NOMO-1 treated with DMSO at 0.1 percent for 48 hours (cell line): ENCODE data around the gene RNF44.
"Not testable (repeated sequence)": the region's sequence is repeated elsewhere in the genome, so short reads cannot be mapped to it uniquely, and the experiment has no call there.

Source experiments
- DNase-seq: peaks from one replicate; lab custom pipeline; 2025; ENCODE audit not compliant: unreplicated experiment; lab: John Stamatoyannopoulos, UW

The RNF44 gene

GRCh38 chr5:176552332-176552869 lies 15.2 kb upstream of the RNF44 start:
- no peak for DNase-seq

GRCh38 chr5:176550937-176551336 lies 13.7 kb upstream of the RNF44 start:
- DNase-seq: not testable (repeated sequence)

- DNase-seq: peak; percentile 40
Measured at GRCh38 chr5:176550275-176550831, 13.2 kb upstream of the RNF44 start.

GRCh38 chr5:176549871-176550270 lies 12.7 kb upstream of the RNF44 start:
- DNase-seq: no peak

GRCh38 chr5:176548967-176549444 lies 11.8 kb upstream of the RNF44 start, which contains the start of gene CDHR2:
Gene CDHR2 (plus strand): TSS chr5:176549342. CDS start chr5:176565353, 16,011 bp downstream.
- no peak for DNase-seq

- DNase-seq: no peak
Measured at GRCh38 chr5:176547802-176548201, 10.6 kb upstream of the RNF44 start.

- DNase-seq: no peak
Measured at GRCh38 chr5:176545737-176546509, 8.7 kb upstream of the RNF44 start.

- no peak for DNase-seq
Measured at GRCh38 chr5:176545388-176545736, 8.2 kb upstream of the RNF44 start.

- DNase-seq: peak; percentile 79
Measured at GRCh38 chr5:176543428-176544182, 6.4 kb upstream of the RNF44 start.

- peak; percentile 30 for DNase-seq
Measured at GRCh38 chr5:176542596-176543427, 5.6 kb upstream of the RNF44 start.

GRCh38 chr5:176542135-176542595 lies 5.0 kb upstream of the RNF44 start:
- no peak for DNase-seq

GRCh38 chr5:176541338-176542134 lies 4.3 kb upstream of the RNF44 start:
- DNase-seq: peak; percentile 71

- no peak for DNase-seq
Measured at GRCh38 chr5:176540956-176541337, 3.7 kb upstream of the RNF44 start.

- DNase-seq: no peak
Measured at GRCh38 chr5:176540476-176540899, 3.3 kb upstream of the RNF44 start.

GRCh38 chr5:176538989-176539384 lies 1.8 kb upstream of the RNF44 start:
- no peak for DNase-seq

GRCh38 chr5:176538230-176538988 lies 1.2 kb upstream of the RNF44 start:
- DNase-seq: no peak

GRCh38 chr5:176537554-176538229 lies 490 bp upstream of the RNF44 start:
- peak; percentile 99 for DNase-seq

- DNase-seq: peak; percentile 67
Measured at GRCh38 chr5:176536132-176536901, 885 bp downstream of the RNF44 start.
